Uterus (tissue), 2 donors: ENCODE results near the gene CHMP2B.
"Not testable (repeated sequence)": the region's sequence is repeated elsewhere in the genome, so short reads cannot be mapped to it uniquely, and the experiment has no call there.

Source experiments
- CTCF ChIP-seq, 4 experiments: fragments of 200-600 bp in 2 of 4; fragments of 450-650 bp in 2 of 4; sonication (generic) in 2 of 4; IDR thresholded peaks; one replicate each; pipeline ENCODE4 v1.5.1; 2016 to 2019; ENCODE audit warnings: antibody characterized with exemption in 4 of 4, mild to moderate bottlenecking in 2 of 4, moderate library complexity in 1 of 4
- POLR2A ChIP-seq, 2 donors: fragments of 450-650 bp; IDR thresholded peaks; one replicate each; pipeline ENCODE4 v1.6.1; 2016; ENCODE audit warnings: antibody characterized with exemption in 2 of 2, mild to moderate bottlenecking in 1 of 2, moderate library complexity in 1 of 2

- not testable (repeated sequence) for TF ChIP-seq CTCF, POLR2A (IDR thresholded peaks at IDR 0.05)
Observed at GRCh38 chr3:87305031-87305430, 77.9 kb downstream of the CHMP2B start.
